A673 (cell line): ENCODE data around the gene DPYSL5. TPM values are rescaled to one million over a fixed set of nuclear protein-coding genes. Genes with fewer than 3 reads are reported as not detected.

Experiments
- BruUV-seq: library from RNA; stranded (reverse); fragments of 400-500 nt; replicated peaks from 2 replicates; lab custom pipeline; 2021; lab: Mats Ljungman, UMichigan
- CTCF ChIA-PET: fragments of 300-600 bp; sonication (Branson Sonifier 250); formaldehyde crosslinking; loops from one replicate; lab custom pipeline; 2022; ENCODE audit warnings: antibody characterized with exemption; lab: Charles Lee
- POLR2A ChIA-PET: fragments of 300-600 bp; sonication (Branson Sonifier 250); formaldehyde crosslinking; loops from one replicate; lab custom pipeline; 2022; ENCODE audit warnings: antibody characterized with exemption; ENCODE audit not compliant: low non-redundant PET; lab: Charles Lee
- DNase-seq: peaks from one replicate; pipeline ENCODE4 v3.0.0-alpha.2; 2015; ENCODE audit warnings: low spot score
- H3K27ac ChIP-seq: fragments of 200-600 bp; sonication (generic); 2 replicates; pipeline ENCODE4 v1.5.1; 2016; ENCODE audit warnings: mixed run types, low read depth, mild to moderate bottlenecking, mixed read lengths, antibody characterized with exemption, low read length; ENCODE audit not compliant: poor library complexity, severe bottlenecking
- H3K27me3 ChIP-seq: fragments of 200-600 bp; sonication (generic); replicated peaks from 2 replicates; pipeline ENCODE4 v1.6.1; 2017; ENCODE audit warnings: mixed run types, low read depth, mild to moderate bottlenecking, mixed read lengths, antibody characterized with exemption, low read length; ENCODE audit not compliant: insufficient read depth, poor library complexity
- H3K36me3 ChIP-seq: fragments of 200-600 bp; sonication (generic); 2 replicates; pipeline ENCODE4 v1.6.1; 2016; ENCODE audit warnings: mixed run types, mild to moderate bottlenecking, mixed read lengths, antibody characterized with exemption, low read length; ENCODE audit not compliant: insufficient read depth, poor library complexity, severe bottlenecking
- H3K4me1 ChIP-seq: fragments of 200-600 bp; sonication (generic); 2 replicates; pipeline ENCODE4 v1.6.1; 2017; ENCODE audit warnings: mixed run types, mild to moderate bottlenecking, mixed read lengths, antibody characterized with exemption, low read length; ENCODE audit not compliant: insufficient read depth, poor library complexity, severe bottlenecking
- H3K4me3 ChIP-seq: fragments of 200-600 bp; sonication (generic); 2 replicates; pipeline ENCODE4 v1.5.1; 2016; ENCODE audit warnings: low read depth, mixed run types, mild to moderate bottlenecking, mixed read lengths, low read length; ENCODE audit not compliant: poor library complexity, severe bottlenecking
- H3K9me3 ChIP-seq: fragments of 200-600 bp; sonication (generic); 2 replicates; pipeline ENCODE4 v1.6.1; 2016; ENCODE audit warnings: mixed run types, low read depth, mild to moderate bottlenecking, mixed read lengths, antibody characterized with exemption, low read length; ENCODE audit not compliant: poor library complexity, severe bottlenecking
- EZH2 ChIP-seq: fragments of 200-600 bp; sonication (generic); IDR thresholded peaks from 2 replicates; pipeline ENCODE4 v1.6.1; 2017; ENCODE audit warnings: borderline replicate concordance, low read depth, mild to moderate bottlenecking, mixed read lengths, antibody characterized with exemption, low read length; ENCODE audit not compliant: poor library complexity, severe bottlenecking
- intact Hi-C: fragments of 100-400 bp; cut with micrococcal nuclease; formaldehyde crosslinking; loops from one replicate; pipeline ENCODE4 v1.10.0; 2022; ENCODE audit not compliant: unreplicated experiment
- total RNA-seq: library from RNA; stranded (reverse); gene quantifications from 2 replicates; pipeline ENCODE4 v1.2.3, GENCODE V29; 2021
- TF ChIP-seq, protein P1 (sequence below): fragments of 300-800, 200-600 bp; sonication (generic); conservative IDR thresholded peaks from 2 replicates; pipeline ENCODE4 v1.5.1; 2017; ENCODE audit warnings: low read depth, mild to moderate bottlenecking, antibody characterized with exemption, low read length, moderate library complexity, mixed read lengths

The DPYSL5 gene
- total RNA-seq, 1 experiment from 2014 or later = 110 TPM

DNA sequence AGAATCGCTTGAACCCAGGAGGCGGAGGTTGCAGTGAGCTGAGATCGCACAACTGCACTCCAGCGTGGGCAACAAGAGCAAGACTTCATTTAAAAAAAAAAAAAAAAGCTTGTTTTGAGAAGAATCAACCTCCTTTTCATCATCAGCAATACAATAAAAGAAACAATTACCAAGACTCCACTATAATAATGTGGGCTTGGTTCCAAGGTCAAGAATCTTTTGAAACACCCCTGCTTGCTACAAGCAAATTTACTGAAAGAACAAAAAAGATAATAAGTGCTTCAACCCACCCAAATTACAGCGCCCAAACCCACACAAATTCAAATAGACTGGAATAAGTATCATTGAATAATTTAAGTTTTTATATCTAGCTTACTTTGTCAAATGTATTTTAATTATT, 88.9 kb downstream of the DPYSL5 start:
- H3K4me1 ChIP-seq = no peaks in the 10 kb centered on the region
- H3K4me3 ChIP-seq = no peak overlapping the region
- peaks cover 14% of the 10 kb centered on the region for H3K36me3 ChIP-seq
- no peak overlapping the region for H3K27ac ChIP-seq
- BruUV-seq = no TSS peak
- no peaks in the 10 kb centered on the region for H3K27me3 ChIP-seq
- no peaks in the 10 kb centered on the region for H3K9me3 ChIP-seq
- no peak for DNase-seq
- TF ChIP-seq EZH2 = no peak
- TF ChIP-seq, protein P1, sequence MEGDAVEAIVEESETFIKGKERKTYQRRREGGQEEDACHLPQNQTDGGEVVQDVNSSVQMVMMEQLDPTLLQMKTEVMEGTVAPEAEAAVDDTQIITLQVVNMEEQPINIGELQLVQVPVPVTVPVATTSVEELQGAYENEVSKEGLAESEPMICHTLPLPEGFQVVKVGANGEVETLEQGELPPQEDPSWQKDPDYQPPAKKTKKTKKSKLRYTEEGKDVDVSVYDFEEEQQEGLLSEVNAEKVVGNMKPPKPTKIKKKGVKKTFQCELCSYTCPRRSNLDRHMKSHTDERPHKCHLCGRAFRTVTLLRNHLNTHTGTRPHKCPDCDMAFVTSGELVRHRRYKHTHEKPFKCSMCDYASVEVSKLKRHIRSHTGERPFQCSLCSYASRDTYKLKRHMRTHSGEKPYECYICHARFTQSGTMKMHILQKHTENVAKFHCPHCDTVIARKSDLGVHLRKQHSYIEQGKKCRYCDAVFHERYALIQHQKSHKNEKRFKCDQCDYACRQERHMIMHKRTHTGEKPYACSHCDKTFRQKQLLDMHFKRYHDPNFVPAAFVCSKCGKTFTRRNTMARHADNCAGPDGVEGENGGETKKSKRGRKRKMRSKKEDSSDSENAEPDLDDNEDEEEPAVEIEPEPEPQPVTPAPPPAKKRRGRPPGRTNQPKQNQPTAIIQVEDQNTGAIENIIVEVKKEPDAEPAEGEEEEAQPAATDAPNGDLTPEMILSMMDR = no peak
- CTCF ChIA-PET = no interaction called here
- POLR2A ChIA-PET = no interaction called here
- intact Hi-C loops = no loop called here

DNA sequence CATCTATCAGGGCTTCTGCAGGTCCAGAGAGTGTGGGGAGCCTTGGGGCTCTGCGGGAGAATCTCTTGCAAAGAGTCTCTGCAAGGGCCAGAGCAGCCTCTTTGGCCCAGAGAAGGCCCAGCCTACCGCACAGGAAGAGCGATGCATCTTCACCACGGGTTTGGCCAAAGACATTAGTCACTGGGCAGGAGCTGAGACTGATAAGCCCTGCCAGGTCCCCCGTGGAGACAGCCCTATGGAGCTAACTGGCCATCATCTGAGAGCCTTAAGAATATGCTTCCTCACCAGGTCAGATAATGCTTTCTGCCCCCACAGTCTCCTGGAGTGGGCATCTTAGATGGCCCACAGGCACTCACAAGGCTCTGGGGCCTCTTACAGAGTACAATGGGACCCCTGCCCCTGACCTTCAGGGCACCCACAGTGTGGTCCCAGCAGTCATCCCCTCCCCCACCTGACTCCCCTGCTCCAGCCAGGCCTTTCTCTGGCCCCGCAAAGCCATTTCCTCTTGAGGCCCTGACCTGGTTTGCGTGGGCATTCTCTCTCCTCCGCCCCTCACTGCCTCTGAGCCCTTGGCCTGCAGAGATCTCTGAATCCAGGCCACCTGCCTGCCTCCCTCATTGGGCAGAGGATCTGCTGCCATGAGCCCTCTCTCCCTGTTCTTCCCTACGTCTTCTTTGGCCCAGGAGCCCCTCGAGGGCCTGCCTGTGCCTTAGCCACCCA, 90.6 kb downstream of the DPYSL5 start:
- POLR2A ChIA-PET = no interaction called here
- no peak for DNase-seq
- TF ChIP-seq EZH2 = no peak
- TF ChIP-seq, protein P1 = no peak
- Histone ChIP-seq H3K4me1 (no peaks in the 10 kb centered on the region), H3K9me3 (no peaks in the 10 kb centered on the region), H3K27me3 (no peaks in the 10 kb centered on the region), H3K36me3 (peaks cover 29% of the 10 kb centered on the region), H3K4me3 (no peak overlapping the region), H3K27ac (no peak overlapping the region)
- intact Hi-C loops = no loop called here
- CTCF ChIA-PET = interaction anchor here (1.9 kb wide), 1 partner anchor 93 kb away, joined by 10 read pairs; no protein-coding TSS in a partner anchor
- no TSS peak for BruUV-seq

DNA sequence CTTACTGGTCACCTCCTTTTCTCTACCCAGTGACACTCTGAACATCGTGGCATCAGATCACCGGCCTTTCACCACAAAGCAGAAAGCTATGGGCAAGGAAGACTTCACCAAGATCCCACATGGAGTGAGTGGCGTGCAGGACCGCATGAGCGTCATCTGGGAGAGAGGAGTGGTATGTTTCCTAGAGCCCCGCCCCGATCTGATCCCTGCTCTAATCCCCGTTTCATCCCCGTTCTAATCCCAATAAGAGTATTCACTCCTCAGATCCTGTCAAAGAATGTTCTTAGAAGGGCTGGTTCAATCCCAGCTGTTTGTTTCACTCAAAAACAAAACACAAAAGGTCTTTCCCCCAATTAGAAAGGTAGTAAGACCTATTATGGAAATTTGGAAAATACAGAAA, 92.1 kb downstream of the DPYSL5 start:
- H3K27ac ChIP-seq = no peak overlapping the region
- CTCF ChIA-PET = interaction anchor here (1.9 kb wide), 1 partner anchor 94 kb away, joined by 10 read pairs; no protein-coding TSS in a partner anchor
- intact Hi-C loops = no loop called here

More for the DNA sequence above, 92.1 kb downstream of the DPYSL5 start:
- H3K36me3 ChIP-seq = peaks cover 34% of the 10 kb centered on the region
- POLR2A ChIA-PET = no interaction called here
- BruUV-seq = no TSS peak
- no peaks in the 10 kb centered on the region for H3K27me3 ChIP-seq
- H3K4me3 ChIP-seq = no peak overlapping the region
- H3K9me3 ChIP-seq = no peaks in the 10 kb centered on the region
- DNase-seq = no peak
- TF ChIP-seq, protein P1 = no peak
- no peak for TF ChIP-seq EZH2
- H3K4me1 ChIP-seq = no peaks in the 10 kb centered on the region
